Stimulated activated CD8-positive, alpha-beta memory T cell treated with anti-CD3 and anti-CD28 coated beads, Interleukin-15, amount 100 ng/mL, for 1 hour (primary cell): ENCODE measurements around the gene PDE4B.
"Not testable (repeated sequence)": the region's sequence is repeated elsewhere in the genome, so short reads cannot be mapped to it uniquely, and the experiment has no call there.

Experiments used
- DNase-seq: peaks from one replicate; pipeline ENCODE4 v3.0.0-alpha.2; 2020; ENCODE audit warnings: low read depth

PDE4B gene

DNA sequence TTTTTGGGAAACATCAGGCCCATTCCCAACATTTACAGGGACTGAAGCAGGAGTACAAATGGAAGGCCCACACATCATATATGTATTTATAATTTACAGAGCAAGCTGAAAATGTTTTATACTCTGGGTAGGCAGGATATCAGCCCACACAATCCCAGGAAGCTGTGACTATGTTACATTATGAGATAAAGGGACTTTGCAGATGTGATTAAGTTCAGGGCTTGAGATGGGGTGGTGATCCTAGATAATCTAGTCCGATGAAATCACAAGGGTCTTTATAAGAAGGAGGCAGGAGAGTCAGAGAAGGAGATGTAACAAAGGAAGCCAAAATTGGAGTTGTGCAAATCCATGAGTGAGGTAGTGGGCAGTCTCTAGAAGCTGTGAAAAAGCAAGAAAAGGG is 160.5 kb downstream of the PDE4B start:
- DNase-seq: no peak

DNA sequence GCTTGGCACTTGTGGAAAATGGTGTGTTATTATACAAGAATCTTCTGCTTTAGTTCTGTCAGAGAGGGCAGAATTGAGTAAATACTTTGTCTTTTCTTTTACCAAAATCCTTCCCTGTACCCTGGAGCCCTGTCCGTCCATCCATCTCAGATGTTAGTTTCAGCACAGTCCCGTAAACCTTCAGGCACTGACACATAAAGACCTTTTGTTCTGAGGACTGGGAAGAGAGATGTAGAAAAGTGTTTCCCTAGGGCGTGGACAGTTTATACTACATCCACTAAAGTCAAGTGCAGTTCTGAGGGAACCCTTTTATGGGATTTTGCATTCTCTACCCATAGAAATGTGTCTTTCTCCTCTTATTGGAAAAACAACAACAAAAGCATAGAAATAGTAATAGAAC is 162.4 kb downstream of the PDE4B start:
- DNase-seq: no peak

DNA sequence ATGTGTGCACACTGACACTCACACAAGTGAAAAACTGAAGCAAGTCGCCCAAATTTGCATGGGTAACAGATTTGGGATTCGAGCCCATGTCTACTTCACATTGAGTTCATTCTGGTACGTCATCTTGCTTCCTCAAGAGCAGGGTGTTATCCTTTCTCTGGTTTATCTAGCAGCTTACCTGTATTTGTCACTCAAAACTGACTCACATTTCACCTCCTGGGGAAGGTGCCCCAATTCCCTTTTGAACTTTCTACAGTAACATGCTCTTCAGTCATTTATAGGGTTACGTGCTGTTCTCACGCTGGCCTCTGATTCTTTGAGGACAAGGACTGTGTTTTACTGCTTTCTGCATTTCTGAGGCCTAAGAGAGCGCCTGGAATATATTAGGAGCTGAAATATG is 162.8 kb downstream of the PDE4B start:
- DNase-seq: no peak

DNA sequence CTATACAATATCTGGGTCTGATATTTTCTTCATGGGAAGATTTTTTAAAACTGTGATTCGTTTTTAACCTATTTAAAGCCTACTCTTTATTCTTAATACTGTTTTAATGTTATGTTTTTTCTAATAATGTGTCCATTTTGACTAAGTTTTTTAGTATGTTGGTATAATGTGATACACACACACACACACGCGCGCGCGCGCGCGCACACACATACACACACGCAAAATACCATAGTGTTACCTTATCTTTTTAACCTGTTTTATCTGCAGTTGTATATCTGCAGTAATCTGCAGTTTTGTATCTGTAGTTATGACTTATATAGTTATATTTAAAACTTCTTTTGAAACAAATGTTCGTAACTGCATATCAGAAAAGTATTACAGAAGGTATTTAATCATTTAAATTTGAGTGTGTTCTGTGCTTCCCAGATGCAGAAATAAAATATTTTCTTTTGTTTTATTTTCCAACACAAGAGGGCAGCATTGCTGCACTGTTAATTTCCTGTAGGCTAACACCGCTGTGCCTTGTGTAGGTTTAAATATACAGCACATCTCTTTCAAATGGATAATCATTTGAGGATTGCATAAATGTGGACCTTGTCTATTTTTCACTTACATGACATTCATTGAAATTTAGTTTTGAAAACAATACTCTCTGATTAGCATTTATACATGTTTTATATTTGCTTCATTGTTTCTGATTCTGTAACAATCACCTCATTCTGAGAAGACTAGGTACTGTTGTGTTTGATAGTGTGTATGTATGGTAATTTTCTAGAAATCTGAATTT is 166.1 kb downstream of the PDE4B start:
- DNase-seq: no peak

DNA sequence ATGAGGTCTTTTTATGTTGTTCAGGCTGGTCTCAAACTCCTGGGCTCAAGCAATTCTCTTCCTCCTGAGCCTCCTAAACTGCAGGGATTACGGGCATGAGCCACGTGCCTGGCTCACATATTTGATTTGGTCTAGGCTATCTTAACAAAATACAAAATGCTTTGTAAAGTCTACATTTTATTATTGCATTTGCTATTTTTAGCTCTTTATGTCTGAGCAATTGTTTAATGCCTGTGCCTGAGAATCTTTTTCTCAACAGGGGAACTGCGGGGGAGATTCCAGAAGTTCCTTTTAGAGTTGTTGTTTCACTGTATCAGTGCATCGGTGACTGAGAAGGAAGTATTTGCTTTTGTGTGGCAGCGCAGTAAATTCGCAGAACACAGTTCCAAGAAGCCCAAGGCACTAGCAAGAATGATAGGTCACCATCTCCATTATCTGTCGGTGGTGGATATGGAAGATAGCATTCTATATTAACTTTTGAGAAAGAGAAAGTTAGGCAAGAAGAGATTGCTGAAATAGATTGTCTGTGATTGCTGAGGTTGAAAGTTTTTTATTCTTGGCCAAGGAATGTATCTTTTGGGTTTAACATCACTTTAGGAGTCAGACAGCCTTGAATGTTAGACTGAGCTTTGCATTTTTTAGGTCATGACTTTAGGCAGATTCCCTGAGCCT is 167.3 kb downstream of the PDE4B start:
- DNase-seq: no peak

DNA sequence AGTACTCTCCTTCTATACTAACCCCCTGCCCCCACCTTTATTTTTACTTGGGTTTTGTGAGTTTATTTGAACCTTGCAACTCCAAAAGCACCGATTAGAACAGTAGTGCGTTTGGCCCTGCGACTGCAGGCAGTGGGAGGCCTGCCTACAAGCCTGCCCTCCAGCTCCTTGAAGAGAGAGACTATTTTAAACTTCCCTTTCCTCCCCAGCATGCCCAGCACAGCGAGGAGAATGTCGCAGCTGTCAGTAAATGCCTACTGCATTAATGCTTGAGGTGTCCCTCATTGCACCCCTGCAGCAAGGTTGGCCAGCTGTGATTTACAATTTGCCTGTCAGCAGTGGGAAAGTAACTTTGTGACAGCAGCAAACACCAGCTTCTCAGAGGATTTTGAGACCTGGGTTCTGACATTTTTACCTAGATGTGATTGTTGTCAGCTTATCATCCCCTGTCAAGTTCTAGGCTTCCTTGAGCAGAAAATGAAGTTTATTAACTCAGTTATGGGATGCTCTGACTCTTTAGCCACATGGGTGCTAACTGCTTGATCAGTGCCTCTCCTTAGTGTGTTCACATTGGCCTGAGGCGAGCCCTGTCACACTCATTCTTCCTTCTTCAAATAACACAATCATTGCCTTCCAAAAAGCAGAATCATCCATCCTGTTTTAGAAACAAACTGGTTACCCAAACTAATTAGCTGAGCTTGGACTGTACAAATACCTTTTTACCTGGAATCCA is 170.6 kb downstream of the PDE4B start:
- no peak for DNase-seq

DNA sequence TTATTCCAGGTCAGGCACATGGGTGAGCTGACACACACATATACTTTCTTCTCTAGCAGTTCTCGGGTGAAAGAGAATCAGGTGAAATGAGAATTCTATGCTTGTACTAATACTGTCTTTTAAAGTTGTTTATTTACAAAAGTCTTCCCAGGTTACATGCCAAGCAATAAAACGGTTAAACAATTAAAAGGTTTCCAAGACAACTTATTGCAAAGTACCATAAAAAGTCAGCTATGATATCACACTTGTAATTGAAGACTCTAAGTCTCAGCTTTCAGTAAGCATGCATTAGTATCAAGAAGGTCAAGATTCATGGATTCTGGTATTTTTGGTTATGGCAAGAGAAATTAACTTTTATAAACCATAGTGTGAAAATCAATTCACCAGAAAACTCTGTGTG is 171.4 kb downstream of the PDE4B start:
- DNase-seq: no peak

DNA sequence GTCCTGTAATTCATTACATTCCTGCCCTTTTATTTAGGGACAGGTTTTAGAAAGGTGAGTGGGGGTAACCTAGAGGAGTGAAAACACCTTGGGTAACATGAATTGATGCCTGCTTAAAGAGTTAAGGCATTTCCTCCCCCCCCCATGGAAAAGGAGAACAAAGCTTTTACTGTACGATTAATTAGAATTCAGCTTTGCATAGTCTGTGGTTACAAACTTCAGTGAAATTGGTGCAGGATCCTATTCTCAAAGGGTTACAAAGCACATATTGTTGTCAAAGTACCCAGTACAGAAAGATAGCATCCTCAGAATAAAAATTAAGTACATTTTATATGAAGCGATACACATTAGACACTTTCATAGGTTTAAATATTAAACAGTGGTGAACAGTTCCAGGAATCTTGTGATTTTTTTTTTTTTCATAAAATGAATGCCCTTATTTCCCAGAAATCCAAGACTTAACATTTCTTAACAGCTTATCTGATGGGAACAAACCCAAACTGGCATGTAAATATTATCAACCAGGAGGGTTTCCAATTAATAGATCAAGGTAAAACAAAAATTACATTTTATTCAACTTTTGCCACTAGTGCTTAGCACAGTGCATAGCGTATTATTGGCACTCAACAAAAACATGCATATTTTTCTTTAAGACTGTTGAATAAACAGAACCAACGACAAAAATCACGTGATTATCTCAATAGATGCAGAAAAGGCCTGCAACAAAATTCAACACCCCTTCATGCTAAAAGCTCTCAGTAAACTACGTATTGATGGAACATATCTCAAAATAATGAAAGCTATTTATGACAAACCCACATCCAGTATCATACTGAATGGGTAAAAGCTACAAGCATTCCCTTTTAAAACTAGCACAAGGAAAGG is 172.7 kb downstream of the PDE4B start:
- no peak for DNase-seq

DNA sequence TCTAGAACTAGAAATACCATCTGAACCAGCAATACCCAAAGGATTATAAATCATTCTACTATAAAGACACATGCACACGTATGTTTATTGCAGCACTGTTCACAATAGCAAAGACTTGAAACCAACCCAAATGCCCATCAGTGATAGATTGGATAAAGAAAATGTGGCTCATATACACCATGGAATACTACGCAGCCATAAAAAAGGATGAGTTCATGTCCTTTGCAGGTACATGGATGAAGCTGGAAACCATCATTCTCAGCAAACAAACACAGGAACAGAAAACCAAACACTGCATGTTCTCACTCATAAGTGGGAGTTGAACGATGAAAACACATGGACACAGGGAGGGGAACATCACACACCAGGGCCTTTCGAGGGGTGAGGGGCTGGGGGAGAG is 174.8 kb downstream of the PDE4B start:
- not testable (repeated sequence) for DNase-seq

DNA sequence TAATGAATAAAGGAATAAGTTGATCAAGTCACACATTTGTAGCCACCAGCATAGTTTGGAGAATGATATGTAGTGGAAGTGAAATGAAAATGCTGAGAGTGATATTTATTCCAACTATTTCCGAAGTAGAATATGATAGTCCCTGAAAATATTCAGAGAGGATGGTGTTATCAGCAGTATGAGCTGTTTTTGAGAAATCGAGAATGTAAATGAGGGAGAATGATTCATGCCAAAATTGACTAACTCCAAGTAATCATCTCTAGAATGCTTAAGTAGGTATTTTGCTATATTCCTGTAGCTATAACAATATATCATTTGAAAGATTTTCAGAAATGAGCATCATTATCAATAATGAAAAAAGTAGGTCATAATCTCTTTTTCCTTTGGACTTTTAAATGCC is 178.9 kb downstream of the PDE4B start:
- DNase-seq: no peak

DNA sequence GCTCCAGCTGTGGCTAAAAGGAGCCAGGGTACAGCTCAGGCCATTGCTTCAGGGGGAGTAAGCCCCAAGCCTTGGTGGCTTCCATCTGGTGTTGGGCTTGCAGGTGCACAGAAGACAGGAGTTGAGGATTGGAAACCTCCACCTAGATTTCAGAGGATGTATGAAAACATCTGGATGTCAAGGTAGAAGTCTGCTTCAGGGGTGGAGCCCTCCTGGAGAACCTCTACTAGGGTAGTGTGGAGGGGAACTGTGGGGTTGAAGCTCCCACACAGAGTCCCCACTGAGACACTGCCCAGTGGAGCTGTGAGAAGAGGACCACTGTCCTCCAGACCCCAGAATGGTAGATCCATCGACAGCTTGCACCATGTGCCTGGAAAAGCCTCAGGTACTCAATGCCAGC is 183.0 kb downstream of the PDE4B start:
- no peak for DNase-seq

DNA sequence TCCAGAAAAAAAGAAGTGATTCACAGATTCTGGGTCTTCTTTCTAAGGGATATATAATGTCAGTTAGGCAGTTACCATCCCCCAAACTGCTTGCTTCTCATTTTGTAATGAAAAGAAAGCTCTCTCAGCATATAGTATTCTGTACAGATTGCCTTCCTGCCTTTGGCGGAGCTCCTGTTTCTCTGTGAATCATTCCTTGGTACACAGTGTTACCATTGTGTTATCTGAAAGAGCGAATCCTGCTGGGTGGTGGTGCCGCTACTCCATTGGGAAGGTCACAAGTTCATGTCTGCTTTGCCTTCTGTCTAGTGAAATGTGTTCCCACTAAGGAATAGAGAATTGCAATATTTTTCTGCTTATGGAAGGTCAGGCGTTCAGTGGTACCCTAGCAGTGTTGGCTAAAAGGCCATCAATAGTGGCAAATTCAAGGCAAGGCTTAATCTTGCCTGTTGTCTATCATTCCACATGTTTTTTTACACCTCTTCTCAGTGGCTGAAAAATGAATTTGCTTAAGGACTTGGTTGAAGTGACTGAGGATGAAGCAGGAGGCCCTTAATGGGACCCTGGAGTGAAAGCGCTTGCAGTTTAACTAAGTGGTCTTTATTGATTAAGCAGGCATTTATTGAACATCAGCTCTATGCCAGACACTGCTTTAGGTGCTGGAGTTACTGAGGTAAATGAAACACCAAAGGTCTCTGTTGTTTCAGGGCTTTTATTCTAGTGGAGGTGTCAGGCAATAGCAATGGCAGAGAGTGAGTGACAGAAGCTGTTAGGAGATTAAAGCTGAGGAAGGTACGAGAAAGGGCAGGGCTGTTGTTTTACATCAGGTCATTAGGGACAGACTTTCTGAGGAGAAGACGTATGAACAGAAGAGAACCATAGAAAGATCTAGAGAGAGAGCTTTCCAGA is 186.7 kb downstream of the PDE4B start:
- DNase-seq: no peak

DNA sequence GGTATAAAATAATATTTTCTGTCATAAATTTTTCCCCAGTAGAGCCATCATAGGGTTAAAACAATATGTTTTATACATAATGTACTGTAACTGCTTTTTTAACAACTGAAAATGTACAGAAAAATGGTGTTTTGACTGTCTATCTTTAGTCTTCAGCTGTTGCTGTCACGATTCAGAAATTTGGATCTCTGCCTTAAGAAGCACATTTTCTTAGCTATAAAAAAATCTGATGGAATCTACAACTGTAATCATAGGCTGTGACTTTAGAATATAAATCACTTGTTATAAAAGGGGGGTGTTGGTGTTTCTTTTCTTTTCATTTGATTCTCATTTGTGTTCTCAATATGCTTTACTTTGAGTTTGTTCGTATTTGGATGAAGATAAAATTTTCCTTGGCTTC is 187.5 kb downstream of the PDE4B start:
- no peak for DNase-seq

DNA sequence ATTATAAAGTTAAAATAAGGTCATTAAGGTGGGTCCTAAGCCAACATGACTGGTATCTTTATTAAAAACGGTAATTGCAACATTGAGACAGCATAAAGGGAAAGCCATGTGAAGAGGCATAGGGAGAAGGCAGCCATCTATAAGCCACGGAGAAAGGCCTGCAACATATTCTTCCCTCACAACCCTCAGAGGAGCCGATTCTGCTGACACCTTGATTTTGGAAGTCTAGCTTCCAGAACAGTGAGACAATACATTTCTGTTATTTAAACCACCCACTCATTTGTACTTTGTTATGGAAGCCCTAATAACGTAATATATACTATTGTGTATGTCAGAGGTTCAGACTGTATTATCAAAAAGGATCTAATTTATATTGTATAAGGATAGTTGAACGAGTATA is 190.8 kb downstream of the PDE4B start:
- DNase-seq: no peak

DNA sequence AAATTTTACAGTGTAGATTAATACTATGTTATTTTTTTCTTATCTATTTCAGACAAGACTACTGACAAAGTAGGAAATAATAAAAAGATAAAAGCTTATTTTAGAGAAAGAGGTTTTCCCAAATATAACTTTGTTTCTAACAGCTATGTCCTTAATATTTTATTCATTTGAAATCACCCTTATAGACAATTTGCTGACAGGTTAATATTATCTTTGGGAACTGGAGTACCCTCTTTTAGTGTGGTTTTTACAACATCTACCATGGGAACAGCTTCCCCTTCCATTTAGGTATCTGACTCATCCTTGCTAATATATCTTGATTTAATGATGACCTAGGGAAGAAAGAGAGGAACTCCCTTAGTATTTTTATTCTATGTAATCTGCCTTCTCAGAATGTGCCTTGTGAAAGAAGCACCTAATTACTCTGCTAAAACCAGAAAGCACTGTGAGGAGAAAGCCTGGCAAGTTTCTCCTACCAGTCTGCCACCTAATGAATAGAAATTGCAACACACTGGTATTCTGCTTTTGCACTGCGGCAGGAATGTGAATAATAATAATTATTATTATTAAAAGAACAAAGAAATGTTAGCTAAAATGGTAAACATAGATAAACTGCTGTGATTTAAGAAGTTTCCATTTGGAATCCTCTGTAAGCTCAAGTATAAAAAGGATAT is 192.8 kb downstream of the PDE4B start:
- DNase-seq: no peak

DNA sequence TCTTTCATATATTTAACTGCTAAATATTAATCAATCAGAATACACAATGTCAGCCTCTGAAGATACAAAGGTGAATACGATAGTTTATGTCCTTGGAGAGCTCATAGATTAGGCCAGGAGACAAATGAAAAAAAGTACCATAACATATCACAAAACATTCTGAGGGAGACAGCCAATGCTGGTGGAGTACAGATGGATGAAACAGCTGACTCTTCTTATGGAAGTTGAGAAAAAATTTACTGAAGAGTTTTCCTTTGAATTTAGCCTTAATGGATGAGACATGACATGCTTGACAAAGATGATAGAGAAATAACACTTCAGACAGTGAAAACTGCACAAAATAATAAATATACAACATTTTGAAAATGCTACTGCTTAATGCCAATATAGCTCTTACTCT is 193.5 kb downstream of the PDE4B start:
- DNase-seq: no peak

DNA sequence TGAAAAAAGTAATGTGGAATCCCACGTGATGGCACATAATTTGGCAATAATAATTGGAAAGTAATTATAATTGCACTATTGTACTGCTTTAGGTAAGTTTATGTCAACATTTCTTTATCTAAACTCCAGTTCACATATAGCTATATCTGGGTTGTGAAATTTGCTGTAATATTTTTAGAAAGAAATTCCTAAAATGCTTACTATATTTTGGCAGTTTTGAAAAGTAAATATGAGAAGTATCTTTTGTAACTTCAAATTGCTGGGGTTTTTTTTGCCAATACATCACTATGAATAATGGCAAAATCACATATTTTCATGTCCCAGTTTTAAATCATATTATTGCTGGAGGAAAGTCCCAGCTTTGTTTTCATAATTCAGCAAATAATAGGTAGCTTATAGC is 197.5 kb downstream of the PDE4B start:
- no peak for DNase-seq

DNA sequence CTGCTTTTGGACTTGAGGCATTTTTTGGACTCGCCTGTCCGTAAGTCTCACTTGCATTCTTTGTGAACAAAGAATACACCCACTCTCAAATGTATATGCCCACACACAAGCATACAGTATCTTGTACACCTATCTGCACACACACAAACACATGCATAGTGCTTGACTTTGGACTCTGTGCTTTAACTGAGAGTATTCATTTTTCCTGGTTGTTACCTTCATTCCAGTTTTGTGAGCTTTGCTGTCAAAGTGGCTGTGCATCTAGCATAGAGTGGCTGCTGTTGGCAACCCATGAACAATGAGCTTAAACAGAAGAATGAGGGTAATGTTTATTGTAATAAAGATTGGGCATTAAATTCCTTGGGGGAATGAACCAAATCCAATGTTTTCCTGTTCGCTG is 199.0 kb downstream of the PDE4B start:
- DNase-seq: no peak

DNA sequence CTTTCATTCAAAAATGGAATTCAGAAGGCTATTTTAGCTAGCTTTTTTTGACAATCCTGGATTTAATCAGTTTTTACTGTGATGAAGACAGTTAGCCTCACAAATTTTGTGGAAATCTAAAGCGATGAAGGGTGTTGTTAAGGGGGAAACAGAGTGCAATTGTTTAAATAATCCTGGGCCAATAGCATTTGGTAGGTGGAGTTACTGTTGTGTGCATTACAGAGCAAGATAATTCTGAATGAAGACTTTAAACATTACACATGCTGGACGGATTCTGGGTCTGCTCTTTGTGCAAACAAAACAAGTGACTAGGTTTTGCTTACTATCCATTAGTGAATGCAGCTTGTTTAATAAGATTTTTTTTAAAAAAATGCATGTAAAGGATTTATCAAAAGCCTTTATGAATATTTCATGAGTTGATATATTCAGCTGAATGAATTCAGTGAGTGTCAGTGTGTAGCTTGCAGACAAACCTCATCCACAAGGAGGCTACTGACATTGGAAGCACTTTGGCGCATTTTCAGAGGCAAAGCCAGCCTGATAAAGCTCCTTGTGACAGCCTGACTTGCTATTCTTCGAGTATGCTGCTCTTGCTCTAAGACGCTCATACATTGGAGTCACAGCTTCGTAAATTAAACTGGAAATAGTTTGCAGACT is 199.6 kb downstream of the PDE4B start:
- DNase-seq: no peak

DNA sequence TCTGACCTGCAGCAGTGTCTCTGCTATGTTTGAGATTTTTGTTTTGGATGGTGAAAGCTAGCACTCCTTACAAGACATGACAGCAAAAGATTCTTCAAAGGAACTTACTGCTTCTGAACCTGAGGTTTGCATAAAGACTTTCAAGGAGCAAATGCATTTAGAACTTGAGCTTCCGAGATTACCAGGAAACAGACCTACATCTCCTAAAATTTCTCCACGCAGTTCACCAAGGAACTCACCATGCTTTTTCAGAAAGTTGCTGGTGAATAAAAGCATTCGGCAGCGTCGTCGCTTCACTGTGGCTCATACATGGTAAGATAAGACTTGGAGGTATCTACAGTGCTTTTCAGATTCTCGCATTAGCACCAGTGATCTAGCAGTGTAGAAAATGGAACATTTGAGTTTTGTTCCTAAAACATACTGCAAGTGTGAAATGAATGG is 200.2 kb downstream of the PDE4B start:
- no peak for DNase-seq
